H9 (cell line): ENCODE measurements around the gene EPHA8. TPM values are rescaled to one million over a fixed set of nuclear protein-coding genes. Genes with fewer than 3 reads are reported as not detected.

ENCODE experiments used
- DNase-seq: peaks from one replicate; pipeline ENCODE4 v3.0.0-alpha.2; 2017
- H2AFZ ChIP-seq: one replicate; pipeline ENCODE4 v1.6.1; 2013; ENCODE audit warnings: mild to moderate bottlenecking, low read length, control low read depth, moderate library complexity
- H2AK5ac ChIP-seq: 2 replicates; pipeline ENCODE4 v1.6.1; 2013; ENCODE audit warnings: low read length, control low read depth, mixed read lengths; ENCODE audit not compliant: insufficient read length
- H2BK120ac ChIP-seq: one replicate; pipeline ENCODE4 v1.6.1; 2013; ENCODE audit warnings: low read depth, mild to moderate bottlenecking, low read length, control low read depth, inconsistent platforms; ENCODE audit not compliant: poor library complexity, severe bottlenecking
- H2BK12ac ChIP-seq: 2 replicates; pipeline ENCODE4 v1.6.1; 2013; ENCODE audit warnings: low read length, control low read depth, mixed read lengths, low read depth; ENCODE audit not compliant: insufficient read length
- H2BK15ac ChIP-seq: 2 replicates; pipeline ENCODE4 v1.6.1; 2013; ENCODE audit warnings: low read depth, low read length, control low read depth
- H2BK20ac ChIP-seq: one replicate; pipeline ENCODE4 v1.6.1; 2013; ENCODE audit warnings: low read depth, mild to moderate bottlenecking, low read length, control low read depth, inconsistent platforms; ENCODE audit not compliant: poor library complexity, severe bottlenecking
- H2BK5ac ChIP-seq: 2 replicates; pipeline ENCODE4 v1.6.1; 2013; ENCODE audit warnings: low read length, control low read depth, mixed read lengths; ENCODE audit not compliant: insufficient read length
- H3K14ac ChIP-seq: 2 replicates; pipeline ENCODE4 v1.6.1; 2013; ENCODE audit warnings: low read length, control low read depth; ENCODE audit not compliant: insufficient read depth
- H3K18ac ChIP-seq: 2 replicates; pipeline ENCODE4 v1.6.1; 2013; ENCODE audit warnings: low read depth, mild to moderate bottlenecking, mixed read lengths, low read length, control low read depth; ENCODE audit not compliant: insufficient read length
- H3K23ac ChIP-seq: 2 replicates; pipeline ENCODE4 v1.6.1; 2013; ENCODE audit warnings: low read length, control low read depth, mixed read lengths, low read depth; ENCODE audit not compliant: insufficient read length
- H3K23me2 ChIP-seq: 2 replicates; pipeline ENCODE4 v1.6.1; 2013; ENCODE audit warnings: low read depth, mild to moderate bottlenecking, mixed read lengths, low read length, control low read depth; ENCODE audit not compliant: insufficient read length, poor library complexity, severe bottlenecking
- H3K27ac ChIP-seq: 2 replicates; pipeline ENCODE4 v1.5.1; 2013; ENCODE audit warnings: low read length, control low read depth, mixed read lengths, low read depth; ENCODE audit not compliant: insufficient read length
- H3K27me3 ChIP-seq: 2 replicates; pipeline ENCODE4 v1.6.1; 2013; ENCODE audit warnings: low read length, control low read depth, inconsistent platforms; ENCODE audit not compliant: insufficient read depth
- H3K4ac ChIP-seq: 2 replicates; pipeline ENCODE4 v1.6.1; 2013; ENCODE audit warnings: low read depth, mild to moderate bottlenecking, control low read depth, inconsistent platforms, low read length, moderate library complexity
- H3K4me1 ChIP-seq: 2 replicates; pipeline ENCODE4 v1.6.1; 2013; ENCODE audit warnings: low read length, control low read depth, inconsistent platforms; ENCODE audit not compliant: insufficient read depth
- H3K4me2 ChIP-seq: 2 replicates; pipeline ENCODE4 v1.6.1; 2013; ENCODE audit warnings: low read length, control low read depth, mixed read lengths; ENCODE audit not compliant: insufficient read length, insufficient read depth
- H3K56ac ChIP-seq: 2 replicates; pipeline ENCODE4 v1.6.1; 2013; ENCODE audit warnings: low read depth, mild to moderate bottlenecking, mixed read lengths, low read length, control low read depth; ENCODE audit not compliant: insufficient read length
- H3K79me1 ChIP-seq: 2 replicates; pipeline ENCODE4 v1.6.1; 2013; ENCODE audit warnings: low read depth, mild to moderate bottlenecking, moderate library complexity, low read length, control low read depth, inconsistent platforms; ENCODE audit not compliant: insufficient read depth, poor library complexity, severe bottlenecking
- H3K79me2 ChIP-seq: 2 replicates; pipeline ENCODE4 v1.6.1; 2013; ENCODE audit warnings: low read length, control low read depth, inconsistent platforms; ENCODE audit not compliant: insufficient read depth
- H3K9ac ChIP-seq: 2 replicates; pipeline ENCODE4 v1.6.1; 2013; ENCODE audit warnings: low read length, control low read depth, mixed read lengths; ENCODE audit not compliant: insufficient read length; ENCODE audit errors: extremely low read depth
- H3K9me3 ChIP-seq: one replicate; pipeline ENCODE4 v1.6.1; 2013; ENCODE audit warnings: low read depth, low read length, inconsistent platforms; ENCODE audit not compliant: control insufficient read depth
- H3T11ph ChIP-seq: one replicate; pipeline ENCODE4 v1.6.1; 2013; ENCODE audit warnings: mild to moderate bottlenecking, low read length, control low read depth, inconsistent platforms
- H4K20me1 ChIP-seq: one replicate; pipeline ENCODE4 v1.6.1; 2013; ENCODE audit not compliant: control insufficient read depth, insufficient read length, insufficient read depth
- H4K5ac ChIP-seq: 2 replicates; pipeline ENCODE4 v1.6.1; 2013; ENCODE audit warnings: low read depth, mild to moderate bottlenecking, mixed read lengths, low read length, control low read depth; ENCODE audit not compliant: insufficient read length
- H4K8ac ChIP-seq: replicated peaks from 2 replicates; pipeline ENCODE4 v1.6.1; 2013; ENCODE audit warnings: low read length, control low read depth, mixed read lengths, low read depth; ENCODE audit not compliant: insufficient read length
- H4K91ac ChIP-seq: 2 replicates; pipeline ENCODE4 v1.6.1; 2013; ENCODE audit warnings: low read depth, mild to moderate bottlenecking, moderate library complexity, mixed read lengths, low read length, control low read depth; ENCODE audit not compliant: insufficient read length
- H3K27ac Mint-ChIP-seq, 3 experiments: 2 replicates in 2 of 3; 3 replicates in 1 of 3; pipeline ENCODE4 v1.8.0; 2020 to 2021; ENCODE audit warnings: mixed read lengths in 3 of 3, mild to moderate bottlenecking in 1 of 3, moderate library complexity in 1 of 3
- H3K27me3 Mint-ChIP-seq: 2 replicates; pipeline ENCODE4 v1.8.0; 2021; ENCODE audit warnings: low read depth, mild to moderate bottlenecking, moderate library complexity, mixed read lengths
- H3K36me3 Mint-ChIP-seq, 3 experiments: 2 replicates in 2 of 3; 3 replicates in 1 of 3; pipeline ENCODE4 v1.8.0; 2020 to 2021; ENCODE audit warnings: low read depth in 3 of 3, mixed read lengths in 3 of 3; ENCODE audit not compliant: insufficient read depth in 1 of 3
- H3K4me1 Mint-ChIP-seq, 2 experiments: 2 replicates each; pipeline ENCODE4 v1.8.0; 2020; ENCODE audit warnings: mixed read lengths in 2 of 2
- H3K4me3 Mint-ChIP-seq, 2 experiments: 2 replicates in 1 of 2; 3 replicates in 1 of 2; pipeline ENCODE4 v1.8.0; 2020 to 2021; ENCODE audit warnings: mild to moderate bottlenecking in 2 of 2, mixed read lengths in 2 of 2, moderate library complexity in 1 of 2
- H3K9me3 Mint-ChIP-seq, 2 experiments: 2 replicates in 1 of 2; 3 replicates in 1 of 2; pipeline ENCODE4 v1.8.0; 2020; ENCODE audit warnings: mild to moderate bottlenecking in 2 of 2, mixed read lengths in 2 of 2, moderate library complexity in 1 of 2
- CTCF ChIP-seq: fragments of 200-600 bp; sonication (generic); conservative IDR thresholded peaks from 3 replicates; pipeline ENCODE4 v1.8.0; 2021; ENCODE audit warnings: antibody characterized with exemption, mild to moderate bottlenecking
- WGBS: extraction: QIAGEN DNeasy Blood & Tissue Kit; methylation state at CpG from one replicate; pipeline ENCODE4 v1.1.7; 2013; ENCODE audit warnings: missing lambda C conversion rate, low lambda C conversion rate, mixed read lengths; ENCODE audit not compliant: insufficient read length; ENCODE audit errors: extremely low coverage; 5-methylcytosine and 5-hydroxymethylcytosine counted together
- total RNA-seq: library from RNA; stranded (reverse); gene quantifications from 2 replicates; pipeline ENCODE4 v1.2.1, GENCODE V29; 2021

Gene EPHA8
- total RNA-seq, 1 experiment from 2014 or later = 3.4 TPM

GRCh38 chr1:22537441-22538139, 25.7 kb upstream of the EPHA8 start:
- Mint-ChIP-seq H3K27ac (no peak overlapping the region), H3K27me3 (no peaks in the 10 kb centered on the region), H3K36me3 (no peaks in the 10 kb centered on the region), H3K4me1 (peaks cover 0 to 4% of the 10 kb centered on the region in 2 experiments; a peak in 2 of 4 replicates), H3K9me3 (no peaks in the 10 kb centered on the region), H3K4me3 (no peak overlapping the region)
- no peak overlapping the region for H4K91ac ChIP-seq
- no peak overlapping the region for H2BK5ac ChIP-seq
- H3K4ac ChIP-seq = no peak overlapping the region
- H2AFZ ChIP-seq = no peak overlapping the region
- H2BK12ac ChIP-seq = no peak overlapping the region
- no peaks in the 10 kb centered on the region for H3K4me1 ChIP-seq
- no peaks in the 10 kb centered on the region for H3K79me1 ChIP-seq
- H3K9me3 ChIP-seq = no peaks in the 10 kb centered on the region
- no peak overlapping the region for H3K9ac ChIP-seq
- no peak overlapping the region for H2BK15ac ChIP-seq
- no peak overlapping the region for H3T11ph ChIP-seq
- H2AK5ac ChIP-seq = no peak overlapping the region
- H4K5ac ChIP-seq = no peak overlapping the region
- H4K20me1 ChIP-seq = no peaks in the 10 kb centered on the region
- H3K4me2 ChIP-seq = no peak overlapping the region
- no peak for TF ChIP-seq CTCF
- H3K23ac ChIP-seq = no peak overlapping the region
- no peaks in the 10 kb centered on the region for H3K27me3 ChIP-seq
- H3K23me2 ChIP-seq = no peaks in the 10 kb centered on the region
- no peak overlapping the region for H2BK20ac ChIP-seq
- H4K8ac ChIP-seq = no peak overlapping the region
- no peak overlapping the region for H3K27ac ChIP-seq
- no peak overlapping the region for H3K18ac ChIP-seq
- no CpG with 5 or more reads among the region's 13 CpGs for WGBS
- DNase-seq = no peak
- no peak overlapping the region for H3K14ac ChIP-seq
- no peaks in the 10 kb centered on the region for H3K79me2 ChIP-seq
- no peak overlapping the region for H3K56ac ChIP-seq
- H2BK120ac ChIP-seq = no peak overlapping the region
